Measurements from ENCODE around the gene FAM98B.

FAM98B gene

DNA sequence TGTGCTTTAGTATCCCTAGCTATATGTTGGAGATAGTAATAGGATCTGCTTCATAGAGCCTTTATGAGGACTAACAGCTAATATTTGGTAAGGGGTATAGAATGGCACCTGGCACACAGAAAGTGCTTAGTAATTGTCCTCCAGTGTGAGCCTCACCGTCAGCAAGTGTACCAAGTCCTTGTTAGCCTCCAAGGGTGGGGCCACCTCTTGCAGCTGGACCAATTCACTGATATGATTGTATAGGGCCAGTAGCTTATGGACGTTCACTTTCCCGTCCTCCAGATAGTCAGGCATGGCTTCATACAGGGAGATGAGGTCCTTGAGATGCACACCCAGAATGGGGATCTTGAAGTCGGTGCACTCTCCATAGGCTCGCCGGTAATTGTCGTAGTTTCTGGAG, 53.6 kb downstream of the FAM98B start:
- no peak for DNase-seq

DNA sequence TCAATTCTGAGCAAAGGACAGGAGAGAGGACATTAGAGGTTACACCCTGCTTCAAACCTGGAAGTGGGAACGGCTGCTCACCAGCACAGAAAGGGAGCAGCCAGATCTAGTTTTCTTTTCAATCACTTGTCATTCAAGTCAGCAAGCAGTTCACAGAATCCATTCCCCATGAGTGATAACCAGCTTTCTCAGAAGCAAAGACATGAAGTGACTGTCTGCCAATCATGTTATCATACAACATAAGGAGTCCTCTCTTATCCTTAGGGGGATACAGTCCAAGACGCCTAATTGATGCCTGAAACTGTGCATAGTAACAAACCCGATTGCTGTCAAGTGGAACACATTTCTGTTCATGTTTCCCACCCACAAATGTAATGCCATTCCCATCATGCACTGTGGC, 54.7 kb downstream of the FAM98B start:
- DNase-seq: no peak

DNA sequence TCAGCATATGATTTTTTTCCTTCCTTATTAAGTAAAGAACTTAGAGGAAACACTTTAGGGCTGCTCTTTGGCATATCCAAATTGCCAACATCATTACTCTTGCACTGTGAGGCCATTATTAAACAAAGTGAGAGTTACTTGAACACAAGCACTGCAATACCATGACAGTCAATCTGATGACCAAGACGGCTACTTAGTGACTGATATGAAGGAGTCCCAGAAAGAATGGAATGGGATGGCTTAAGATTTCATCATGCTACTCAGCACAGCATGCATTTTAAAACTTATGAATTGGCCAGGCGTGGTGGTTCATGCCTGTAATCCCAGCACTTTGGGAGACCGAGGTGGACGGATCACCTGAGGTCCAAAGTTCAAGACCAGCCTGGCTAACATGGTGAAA, 55.2 kb downstream of the FAM98B start:
- DNase-seq: no peak

DNA sequence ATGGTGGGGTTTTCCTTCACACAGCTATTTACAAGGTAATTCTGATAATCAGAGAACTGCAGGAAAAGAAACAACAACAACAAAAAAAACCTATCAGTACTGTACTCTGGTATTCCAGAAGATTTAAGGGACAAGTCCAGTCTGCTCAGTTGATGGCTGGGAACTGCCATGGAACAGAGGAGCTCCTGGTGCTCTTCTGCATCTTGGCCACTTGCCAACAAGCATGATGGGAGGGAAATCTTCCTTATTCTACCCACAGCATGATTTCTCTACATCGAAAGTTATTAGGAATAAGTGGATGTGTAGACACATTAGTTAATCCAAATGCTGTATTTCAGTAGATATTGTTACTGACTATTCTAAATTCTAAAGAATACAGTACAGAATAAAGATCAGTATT, 59.0 kb downstream of the FAM98B start:
- no peak for DNase-seq

DNA sequence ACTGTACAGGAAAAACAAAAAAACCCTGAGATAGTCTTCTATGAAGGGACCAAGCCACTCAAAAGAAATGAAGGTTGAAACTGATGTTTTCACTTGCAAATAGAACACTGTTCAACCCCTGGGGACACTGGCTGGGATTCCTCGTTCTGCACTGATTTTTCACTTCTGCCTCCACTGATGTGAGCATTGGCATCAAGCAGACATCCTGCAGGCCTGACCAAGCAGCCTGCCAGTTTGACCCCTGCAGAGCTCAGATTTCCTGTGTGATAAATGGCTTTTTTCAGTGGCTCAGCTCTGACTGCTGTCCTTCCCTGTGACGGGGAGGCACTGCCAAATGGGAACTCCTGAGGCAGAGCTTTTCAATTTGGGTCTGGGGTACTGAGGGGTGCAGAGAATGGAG, 60.7 kb downstream of the FAM98B start:
- DNase-seq: no peak

DNA sequence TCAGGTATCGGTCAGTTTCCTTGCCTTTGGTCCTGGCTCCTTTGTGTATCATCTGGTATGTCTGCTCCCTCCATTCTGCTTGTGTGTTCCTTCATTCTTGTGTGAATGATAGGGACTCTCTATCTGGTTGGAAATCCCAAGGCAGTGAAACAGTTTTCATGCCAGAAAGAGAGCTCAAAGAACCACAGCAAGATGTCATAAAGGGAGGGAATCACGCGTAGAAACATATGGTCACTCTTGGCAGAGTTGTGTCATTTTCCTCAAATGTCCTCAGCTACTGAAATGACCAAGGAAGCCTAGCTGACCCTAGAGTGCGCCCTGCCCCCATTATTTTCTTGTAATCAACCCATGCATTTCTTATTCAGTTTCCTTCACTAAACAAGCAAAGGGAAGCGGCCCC, 62.7 kb downstream of the FAM98B start:
- DNase-seq: no peak

DNA sequence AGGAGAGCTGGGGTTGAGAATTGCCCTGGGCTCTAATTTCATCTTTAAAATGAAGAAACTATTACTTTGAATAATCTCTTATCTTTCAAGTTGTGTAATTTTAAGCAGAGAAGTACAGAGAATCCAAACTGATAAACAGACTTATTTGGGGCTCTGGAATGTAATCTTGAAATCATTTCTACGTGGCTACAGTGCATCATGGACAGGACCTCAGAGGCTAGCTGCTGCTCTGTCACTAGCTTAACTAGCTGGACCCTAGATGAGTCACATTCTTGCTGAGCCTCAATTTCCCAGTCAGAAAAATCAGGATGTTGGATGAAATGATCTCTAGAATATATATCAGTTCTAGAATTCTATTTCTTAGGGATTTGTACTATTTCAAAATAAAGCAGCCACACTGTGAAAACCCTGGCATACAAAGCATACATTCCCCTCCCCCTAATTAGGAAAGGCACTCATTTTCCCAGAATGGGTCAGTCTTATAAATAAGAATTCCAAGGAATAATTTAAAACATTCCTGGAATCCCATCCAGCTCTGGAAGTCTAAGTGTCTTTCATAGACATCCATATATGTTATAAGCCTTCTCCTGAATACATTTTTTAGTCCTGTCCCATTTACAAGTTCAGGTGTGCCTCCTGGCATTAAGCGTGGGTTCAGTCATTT, 63.5 kb downstream of the FAM98B start:
- DNase-seq: no peak

DNA sequence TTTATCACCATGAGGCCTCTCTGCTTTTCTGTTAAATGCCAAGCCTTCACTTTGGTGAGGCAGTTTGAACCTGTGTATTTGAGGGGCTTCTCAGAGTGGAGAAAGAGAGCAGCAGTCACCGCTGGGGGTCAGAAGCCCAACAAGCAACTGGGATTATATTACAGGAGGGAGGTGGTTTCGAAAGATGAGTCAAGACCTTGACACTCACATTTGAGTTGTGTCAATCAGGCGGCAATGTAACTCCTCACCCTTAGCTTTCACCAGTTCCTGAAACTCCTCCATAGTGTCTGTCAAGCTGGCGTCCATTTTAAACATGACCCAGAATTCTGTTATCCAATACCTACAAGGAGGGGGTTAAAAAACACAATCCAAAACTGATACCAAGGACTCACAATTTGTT, 64.2 kb downstream of the FAM98B start:
- no peak for DNase-seq

DNA sequence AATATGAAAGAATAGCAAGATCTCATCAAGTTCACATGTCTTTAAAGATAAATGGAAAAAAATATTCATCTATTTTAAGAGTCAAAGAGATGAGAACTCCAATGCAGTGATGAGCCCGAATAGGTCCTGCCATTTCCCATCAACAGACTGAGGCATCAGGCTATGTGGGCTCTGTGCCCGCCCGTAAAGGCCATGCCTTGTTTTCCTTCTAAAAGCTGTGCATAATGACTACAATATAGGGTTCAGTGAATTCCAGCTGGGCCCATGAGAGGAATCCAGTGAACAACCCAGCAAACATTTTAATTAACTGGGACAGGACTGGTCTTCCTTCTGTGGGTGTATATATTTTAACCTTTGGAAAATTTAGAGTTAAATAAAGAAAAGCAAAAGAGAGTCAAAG, 66.1 kb downstream of the FAM98B start:
- no peak for DNase-seq

DNA sequence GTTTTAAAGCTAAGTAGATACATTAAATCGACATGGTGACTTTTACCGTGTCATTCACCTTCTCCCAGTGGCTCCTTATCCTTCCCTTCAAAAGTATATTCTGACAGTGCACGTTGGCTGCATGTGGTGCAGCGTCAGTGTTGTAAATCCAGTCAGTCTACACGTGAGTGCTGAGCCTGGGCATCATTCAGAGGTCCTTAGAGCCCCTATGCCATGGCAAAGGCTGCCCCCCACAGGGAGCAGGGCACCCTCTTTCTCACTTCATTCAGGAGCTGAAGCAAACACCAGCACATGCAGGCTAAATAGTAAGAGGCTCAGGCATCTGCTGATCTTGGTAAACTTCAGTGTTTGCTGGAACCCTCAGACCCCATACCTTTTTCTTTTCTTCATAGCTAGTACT, 67.4 kb downstream of the FAM98B start:
- no peak for DNase-seq

DNA sequence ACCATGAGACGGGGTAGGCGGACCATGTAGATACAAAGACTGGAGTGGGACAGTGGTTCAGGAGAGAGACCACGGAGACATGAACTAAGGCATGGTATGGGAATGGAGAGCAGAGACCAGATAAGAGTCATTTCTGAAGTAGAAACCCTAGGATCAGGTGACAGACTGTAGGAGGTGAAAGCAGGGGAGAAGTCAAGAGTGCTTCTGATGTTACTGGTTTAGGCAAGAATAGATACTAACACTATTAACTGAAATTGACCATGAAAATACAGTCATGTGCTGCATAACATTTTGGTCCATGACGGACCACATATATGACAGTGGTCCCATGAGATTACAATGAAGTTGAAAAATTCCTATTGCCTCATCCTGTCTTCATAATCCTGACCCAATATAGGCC, 69.0 kb downstream of the FAM98B start:
- DNase-seq: no peak

DNA sequence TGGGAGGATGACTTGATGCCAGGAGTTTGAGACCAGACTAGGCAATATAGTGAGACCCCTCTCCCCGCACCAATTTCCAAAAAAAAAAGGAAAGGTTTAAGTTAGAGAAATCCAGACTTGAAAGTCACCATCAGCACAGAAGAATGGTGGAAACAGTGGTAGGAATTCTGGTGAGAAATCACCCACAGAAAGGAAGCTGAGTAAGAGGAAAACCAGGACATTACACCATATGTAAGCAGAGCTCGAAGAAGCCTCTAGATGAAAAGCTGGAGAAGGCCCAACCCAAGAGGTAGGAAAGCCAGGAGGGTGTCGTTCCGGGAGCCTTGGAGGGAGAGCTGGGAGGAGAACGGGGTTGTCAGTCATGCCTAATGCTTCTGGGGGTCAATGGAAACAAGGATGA, 70.2 kb downstream of the FAM98B start:
- no peak for DNase-seq

DNA sequence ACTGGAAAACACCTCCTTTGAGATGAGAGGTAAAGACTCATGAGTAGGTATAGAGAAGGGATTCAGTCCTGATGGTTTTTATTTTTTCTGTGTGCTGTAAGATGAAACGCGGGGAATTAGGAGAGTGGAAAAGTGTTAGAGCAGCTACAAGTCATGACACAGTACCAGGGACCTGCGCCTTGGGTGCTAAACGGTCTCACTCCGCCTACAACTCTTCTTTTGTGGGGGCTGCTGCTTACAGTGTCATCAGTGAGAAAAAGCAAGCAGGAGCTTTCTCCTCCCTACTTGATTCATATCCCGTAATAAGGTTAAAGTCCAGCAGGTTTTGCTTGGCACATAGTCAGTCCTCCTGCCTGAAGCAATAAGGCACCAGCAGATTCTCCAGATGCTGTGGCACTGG, 71.6 kb downstream of the FAM98B start:
- no peak for DNase-seq

DNA sequence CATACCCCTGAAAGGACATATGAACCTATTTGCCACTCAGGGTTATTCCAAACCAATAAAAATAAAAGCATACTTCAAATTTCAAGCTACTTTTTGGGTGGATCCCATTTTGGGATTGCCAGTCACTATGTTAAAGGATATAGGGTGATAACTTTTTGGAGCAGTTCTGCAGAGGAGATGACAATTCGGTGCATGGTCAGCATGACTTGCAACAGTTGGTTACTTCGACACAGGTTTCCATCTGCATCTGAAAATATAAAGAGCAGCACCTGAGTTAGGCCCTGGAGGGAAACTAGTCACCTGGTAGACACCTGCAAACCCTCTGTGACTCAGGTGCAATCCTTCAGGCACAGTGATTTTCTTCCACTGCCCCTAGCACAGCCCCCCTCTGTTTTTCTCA, 72.2 kb downstream of the FAM98B start:
- DNase-seq: no peak

DNA sequence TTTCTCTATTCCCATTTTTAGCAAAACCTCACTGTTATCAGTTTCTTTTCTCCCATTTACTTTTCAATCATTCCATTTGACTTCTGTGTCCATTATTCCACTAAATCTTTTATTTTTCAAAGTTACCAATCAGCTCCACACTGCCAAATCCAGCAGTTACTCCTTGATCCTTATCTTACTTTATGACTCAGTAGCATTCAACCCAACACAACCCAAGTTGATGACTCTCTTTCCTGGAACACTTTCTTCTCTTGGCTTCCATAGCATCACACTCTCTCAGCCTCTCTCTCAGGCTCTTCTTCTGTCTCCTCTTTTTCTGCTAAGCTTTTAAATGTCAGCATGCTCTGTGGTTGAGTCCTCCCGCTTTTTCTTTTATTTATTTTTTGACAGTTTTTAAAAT, 74.4 kb downstream of the FAM98B start:
- DNase-seq: no peak

DNA sequence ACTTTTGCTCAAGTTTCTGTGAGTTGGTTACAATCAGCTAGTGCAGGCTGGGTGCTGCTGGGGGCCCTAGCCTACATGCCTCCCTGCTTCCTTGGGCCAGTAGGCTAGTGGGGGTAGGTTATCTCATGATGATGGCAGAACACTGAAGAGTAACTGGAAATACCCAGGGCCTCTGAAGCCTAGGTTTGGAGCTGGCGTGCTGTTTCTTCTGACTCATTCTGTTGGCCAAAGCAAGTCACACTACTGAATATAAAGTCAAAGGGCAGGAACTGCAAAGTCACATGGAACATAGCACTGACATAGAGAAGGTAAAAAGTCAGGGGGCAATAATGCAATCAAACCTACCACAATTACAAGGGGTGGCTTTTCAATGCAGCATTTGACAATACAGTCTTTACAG, 76.2 kb downstream of the FAM98B start:
- DNase-seq: no peak

DNA sequence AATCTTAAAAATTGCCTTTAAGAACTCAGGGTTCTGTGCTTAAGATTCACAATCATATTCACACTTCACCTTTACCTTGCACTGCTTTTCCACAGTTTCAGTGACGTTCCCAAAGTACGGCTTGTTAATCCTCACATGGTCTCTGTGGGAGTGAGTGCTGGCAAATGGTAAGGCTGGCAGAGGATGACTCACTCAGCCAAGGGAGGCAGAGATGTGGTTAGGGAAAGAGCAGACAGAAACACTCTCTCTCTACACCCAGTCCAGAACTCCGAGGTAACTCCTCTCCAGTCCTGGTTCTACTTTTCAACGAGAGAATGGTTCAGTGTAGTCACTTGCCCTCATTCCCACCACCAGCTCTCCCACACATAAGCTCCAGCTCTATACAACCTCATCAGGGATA, 77.6 kb downstream of the FAM98B start:
- DNase-seq: peak in 4 of 51 donors; percentile 9 to 63 (median 42)

DNA sequence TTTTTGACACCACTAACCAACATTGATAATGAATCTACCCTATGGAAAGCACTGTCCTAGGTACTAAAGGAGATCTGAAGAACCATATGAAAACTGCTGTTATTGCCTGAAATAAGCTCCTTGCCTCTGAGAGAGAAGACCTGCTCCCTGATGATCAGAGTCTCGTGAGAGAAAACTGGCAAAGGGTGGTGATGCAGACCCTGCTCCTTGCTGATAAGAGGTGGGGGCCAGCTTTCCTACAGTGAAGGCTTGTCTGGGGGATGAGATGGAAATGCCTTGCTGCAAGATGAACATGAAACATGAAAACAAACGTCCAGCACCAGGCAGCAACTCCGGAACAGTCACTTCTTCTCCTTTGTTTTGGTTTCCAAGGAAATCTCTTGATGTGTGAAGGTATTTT, 78.8 kb downstream of the FAM98B start:
- DNase-seq: no peak

DNA sequence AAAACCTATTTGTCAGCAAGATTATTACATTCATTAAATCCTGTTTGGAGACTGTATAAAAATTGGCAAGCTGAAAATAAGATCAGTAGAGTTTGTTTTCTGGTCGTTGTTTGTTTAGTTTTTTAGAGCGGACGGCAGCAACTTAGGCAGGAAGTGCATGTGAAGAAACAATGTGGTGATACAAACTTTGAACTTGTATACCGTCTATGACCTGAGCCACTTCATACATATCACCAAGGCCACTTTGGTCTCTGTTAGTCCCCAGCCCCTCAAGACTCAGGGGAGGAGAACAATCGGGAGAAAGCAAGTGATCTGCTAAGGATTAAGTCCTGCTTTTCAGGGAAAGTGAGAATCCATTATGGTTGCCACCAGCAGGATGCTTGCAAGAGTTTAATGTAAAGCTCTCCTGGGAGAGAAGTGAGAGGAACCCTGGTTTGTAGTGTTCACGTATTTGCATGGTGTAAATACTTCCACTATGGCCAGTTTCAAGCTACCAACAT, 79.5 kb downstream of the FAM98B start:
- DNase-seq: no peak

DNA sequence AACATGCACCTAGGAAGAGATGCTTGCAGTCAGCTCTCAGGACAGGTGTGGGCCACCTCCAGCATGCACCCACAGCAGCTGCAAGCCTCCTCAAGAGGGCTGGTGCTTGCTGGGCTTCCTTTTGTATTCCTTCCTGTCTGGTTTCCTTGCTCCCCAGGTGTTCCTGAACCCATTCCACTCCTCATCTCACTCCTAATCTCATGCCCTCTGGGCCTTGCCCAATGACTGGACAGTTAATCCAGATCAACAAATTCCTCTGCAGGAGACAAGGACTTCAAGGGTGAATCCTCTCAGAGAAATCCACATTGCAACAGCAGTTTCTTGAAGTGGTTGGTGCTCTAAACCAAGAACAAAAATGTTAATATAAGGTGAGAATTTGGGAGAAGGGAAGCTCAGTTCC, 80.0 kb downstream of the FAM98B start:
- no peak for DNase-seq

DNA sequence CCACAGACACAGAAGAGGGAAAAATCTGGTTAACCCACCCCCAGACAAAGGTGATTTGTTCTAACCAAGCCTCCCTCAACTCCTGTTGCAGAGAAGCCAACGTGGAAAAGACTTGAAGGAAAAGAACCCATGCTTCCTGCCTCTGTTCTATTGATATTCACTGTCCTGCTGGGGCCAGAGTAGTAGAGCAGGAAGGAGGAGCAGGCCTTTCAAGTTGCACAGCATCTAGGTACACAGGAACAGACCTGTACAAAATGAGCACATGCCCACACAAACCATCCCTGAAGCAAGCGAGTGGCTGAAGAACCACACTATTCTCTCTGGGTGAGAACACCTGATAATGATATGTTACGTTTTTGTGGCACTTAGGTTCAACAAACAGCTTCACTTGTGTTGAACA, 80.8 kb downstream of the FAM98B start:
- DNase-seq: no peak

DNA sequence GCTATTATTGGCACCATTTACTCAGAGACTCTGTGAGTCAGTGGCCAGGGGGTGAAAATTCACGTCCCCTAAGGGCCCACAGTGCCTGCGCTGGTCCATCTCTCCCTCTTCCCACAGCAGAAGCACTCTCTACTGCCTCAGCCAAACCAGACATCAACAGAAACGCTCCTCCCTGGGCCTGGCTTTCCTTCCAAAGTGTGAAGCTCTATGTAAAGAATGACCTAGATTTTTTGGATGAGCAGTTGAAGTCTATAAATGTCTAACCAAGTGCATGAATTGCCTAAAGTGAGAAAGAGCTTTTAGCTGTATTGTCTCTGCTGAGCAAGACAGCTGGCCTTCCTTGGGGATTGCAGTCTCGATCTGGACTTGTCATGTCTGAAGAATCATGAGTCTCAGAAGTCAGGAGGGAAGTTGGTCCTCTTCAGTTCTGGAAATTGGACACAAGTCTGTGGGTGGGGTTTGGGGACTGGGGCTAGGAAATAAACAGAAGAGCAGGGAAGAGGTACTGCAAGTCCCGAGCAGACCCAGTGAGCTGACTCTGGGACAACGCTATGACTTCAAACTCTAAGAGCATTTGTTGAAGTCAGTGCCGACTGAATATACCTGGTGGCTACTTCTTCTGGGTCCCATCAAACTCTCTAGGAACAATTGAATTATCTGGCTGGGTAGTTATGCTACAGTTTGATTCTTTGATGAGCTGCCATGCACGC, 81.7 kb downstream of the FAM98B start:
- peak in 2 of 51 donors; percentile 23 to 38 for DNase-seq

DNA sequence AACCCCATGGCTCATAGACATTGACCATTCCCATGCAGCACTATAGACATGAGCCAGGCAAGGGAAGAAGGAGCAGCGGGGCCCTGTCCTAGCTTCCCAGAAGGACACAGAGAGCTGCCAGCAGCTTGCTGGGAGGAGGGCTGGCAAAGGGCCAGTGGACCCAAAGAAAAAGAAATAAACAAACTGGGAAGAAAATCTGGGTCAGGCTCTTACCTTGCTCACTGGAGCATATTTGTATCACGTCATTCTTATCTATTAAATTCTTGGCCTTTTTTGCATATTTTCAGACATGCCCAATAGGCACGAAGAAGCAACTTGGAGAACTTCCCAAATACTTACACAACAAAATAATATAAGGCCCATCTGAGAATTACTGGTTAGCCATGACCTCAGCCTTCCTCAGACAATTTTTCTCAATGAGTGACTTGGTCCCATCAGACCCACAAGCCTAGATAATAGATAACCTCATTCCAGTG, 82.3 kb downstream of the FAM98B start:
- DNase-seq: peak in 25 of 51 donors; percentile 2 to 56 (median 27)

Data from hypothalamus (tissue), 51 donors.